HG03280 (cell line): Measurements from ENCODE around the gene CLTC.
"Not testable (repeated sequence)": the region's sequence is repeated elsewhere in the genome, so short reads cannot be mapped to it uniquely, and the experiment has no call there.

Experiments used
- ATAC-seq: cut with Tn5 transposase; IDR thresholded peaks from one replicate; pipeline ENCODE4 v1.9.1; 2021; ENCODE audit warnings: mild to moderate bottlenecking, moderate library complexity; ENCODE audit not compliant: unreplicated experiment

The CLTC gene

DNA sequence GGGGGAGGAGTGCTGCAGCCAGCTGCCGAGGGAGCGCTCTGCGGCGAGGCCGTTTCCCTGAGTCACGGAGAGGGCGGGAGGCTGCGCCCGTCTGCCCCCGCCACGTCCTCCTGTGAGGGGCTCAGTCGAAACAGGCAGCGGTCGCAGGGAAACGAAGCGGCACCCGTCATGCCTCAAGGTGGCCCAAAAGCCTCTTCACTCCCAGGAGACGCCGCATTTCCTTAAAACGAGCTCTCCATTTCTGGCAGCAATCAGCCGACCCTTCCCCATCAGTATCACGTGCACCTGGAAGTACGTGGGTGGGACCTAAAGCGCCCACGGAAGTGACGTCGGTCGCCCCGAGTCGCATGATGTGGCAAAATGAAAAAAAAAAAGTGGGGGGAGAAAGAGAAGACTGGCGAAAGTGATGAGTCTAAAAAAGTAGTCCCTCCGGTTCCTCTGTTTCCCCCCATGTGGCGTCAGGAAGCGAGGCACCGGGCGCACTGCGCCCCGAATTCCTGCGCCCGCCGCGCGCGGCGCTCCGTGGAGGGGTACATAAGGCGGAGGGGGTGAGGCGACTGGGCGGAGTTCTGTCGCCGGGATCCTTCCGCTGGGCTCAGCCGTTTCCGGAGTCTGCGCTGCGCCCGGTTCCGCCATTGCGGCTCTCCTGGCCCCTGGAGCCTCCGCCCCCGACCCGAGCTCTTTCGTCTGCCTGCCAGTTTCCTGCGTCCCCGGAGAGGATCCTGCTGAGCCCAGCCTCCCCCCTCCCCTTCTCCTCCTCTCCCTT, at the start of gene CLTC:
CLTC (plus strand) TSS at position 598 of the 766 bp plus-strand sequence. CDS start 237 bp downstream, outside the sequence.
- ATAC-seq = peak; percentile 79

DNA sequence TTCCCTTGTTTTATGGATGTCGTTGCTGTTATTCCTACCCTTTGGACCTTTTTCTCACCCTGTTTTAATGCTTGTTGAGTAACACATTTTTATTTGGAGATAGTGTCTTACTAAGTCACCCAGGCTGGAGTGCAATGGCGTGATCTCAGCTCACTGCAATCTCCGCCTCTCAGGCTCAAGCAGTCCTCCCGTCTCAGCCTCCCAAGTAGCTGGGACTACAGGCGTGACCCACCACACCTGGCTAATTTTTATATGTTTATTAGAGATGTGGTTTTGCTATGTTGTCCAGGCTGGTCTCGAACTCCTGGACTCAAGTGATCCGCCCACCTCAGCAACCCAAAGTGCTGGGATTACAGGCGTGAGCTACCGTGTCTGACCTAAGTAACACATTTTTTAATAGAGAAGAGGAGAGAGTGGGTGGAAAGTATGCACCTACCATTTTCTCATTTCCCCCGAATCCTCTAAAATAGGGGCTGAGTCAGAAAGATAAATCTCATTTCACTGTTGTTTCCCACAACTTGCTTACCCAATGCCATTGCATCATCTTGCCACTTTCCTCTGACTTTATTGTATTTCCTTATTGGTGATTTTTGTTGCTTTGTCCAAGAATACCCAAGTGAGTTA, 47.3 kb upstream of the CLTC start:
- ATAC-seq = no peak

DNA sequence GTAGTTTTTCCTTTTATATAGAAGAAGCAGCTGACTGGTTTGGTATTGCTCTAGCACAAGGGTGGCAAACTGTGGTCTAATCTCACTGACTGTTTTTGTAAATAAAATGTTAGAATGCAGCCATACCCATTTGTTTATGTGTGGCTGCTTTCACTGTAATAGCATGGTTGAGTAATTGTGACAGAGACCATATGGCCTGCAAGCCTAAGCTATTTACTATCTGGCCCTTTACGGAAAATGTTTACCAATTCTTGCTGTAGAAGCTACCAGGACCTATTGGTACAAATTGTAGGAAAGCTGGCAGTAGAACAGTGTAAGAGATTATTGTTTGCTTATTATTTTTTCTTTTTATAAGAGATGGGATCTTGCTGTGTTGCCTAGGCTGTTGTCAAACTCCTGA, 35.5 kb upstream of the CLTC start:
- ATAC-seq = not testable (repeated sequence)

DNA sequence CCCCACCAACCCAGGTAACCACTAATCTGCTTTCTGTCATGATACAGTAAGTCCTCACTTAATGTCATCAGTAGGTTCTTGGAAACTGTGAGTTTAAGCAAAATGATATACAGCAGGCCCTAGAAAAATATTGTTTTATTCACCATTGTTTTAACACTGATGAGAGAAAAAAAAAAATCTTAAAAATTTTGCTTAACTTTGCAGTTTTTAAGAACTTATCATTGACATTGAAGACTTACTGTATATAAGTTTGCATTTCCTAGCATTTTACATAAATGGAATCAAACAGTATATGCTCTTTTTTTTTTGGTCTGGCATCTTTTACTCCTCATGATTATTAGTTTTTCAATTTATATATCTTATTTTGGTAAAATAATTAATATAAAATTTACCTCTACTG, 19.5 kb upstream of the CLTC start:
- ATAC-seq = no peak

DNA sequence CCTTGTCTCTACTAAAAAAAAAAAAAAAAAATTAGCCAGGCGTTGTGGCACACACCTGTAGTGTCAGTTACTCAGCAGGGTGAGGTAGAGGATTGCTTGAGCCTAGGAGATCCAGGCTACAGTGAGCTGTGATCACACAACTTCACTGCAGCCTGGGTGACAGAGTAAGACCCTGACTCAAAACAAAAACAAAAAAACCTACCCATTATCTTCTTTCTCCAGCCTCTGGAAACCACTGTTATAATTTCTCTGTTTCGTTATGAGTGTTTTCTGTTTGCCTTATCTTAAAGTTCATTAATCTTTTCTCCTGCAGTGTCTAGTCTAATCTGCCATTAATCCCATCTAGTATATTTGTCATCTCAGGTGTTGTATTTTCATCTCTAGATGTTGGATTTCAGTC, 18.6 kb upstream of the CLTC start:
- peak; percentile 62 for ATAC-seq

DNA sequence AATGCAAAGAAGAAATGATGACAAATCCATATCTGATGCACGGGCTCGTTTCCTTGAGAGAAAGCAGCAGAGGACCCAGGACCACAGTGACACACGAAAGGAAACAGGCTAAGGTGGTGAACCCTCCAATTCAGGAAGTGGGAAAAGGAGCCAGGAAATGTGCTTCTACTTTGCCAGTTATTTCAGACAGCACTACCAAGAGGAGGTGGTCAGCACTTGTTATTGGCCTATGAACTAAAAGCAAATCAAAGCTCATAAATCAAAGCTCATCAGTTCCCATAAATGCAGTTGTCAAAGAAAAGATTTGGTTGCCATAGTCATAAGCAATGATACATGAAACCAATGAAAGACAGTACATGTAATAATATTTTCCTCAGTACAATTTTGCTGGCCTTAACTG, 12.6 kb upstream of the CLTC start:
- no peak for ATAC-seq

DNA sequence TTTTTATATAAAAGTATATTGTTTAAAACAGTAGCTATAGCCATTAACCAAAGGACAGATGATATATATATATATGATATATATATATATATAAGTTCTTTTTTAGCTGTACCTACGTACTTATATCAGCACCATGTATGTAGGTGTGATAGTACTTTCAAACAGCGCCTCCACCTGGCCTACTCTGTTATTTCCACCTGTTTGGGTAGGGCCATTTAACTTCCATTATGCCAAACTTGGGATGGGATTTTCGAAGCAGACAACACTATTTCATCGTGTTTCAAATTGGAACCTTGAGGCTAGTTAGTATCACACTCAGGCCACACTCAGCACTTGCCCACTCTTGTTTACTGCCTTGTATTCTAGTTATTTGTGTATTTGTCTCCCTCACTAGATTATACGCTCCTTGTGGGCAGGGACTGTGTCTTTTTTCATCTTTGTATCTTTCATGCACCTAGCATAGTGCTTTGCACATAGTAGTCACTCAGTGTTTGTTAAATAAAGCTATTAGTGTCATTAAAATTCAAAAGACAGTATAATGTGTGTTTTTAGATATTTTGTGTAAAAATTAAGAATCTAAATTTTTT, 11.8 kb upstream of the CLTC start:
- no peak for ATAC-seq

DNA sequence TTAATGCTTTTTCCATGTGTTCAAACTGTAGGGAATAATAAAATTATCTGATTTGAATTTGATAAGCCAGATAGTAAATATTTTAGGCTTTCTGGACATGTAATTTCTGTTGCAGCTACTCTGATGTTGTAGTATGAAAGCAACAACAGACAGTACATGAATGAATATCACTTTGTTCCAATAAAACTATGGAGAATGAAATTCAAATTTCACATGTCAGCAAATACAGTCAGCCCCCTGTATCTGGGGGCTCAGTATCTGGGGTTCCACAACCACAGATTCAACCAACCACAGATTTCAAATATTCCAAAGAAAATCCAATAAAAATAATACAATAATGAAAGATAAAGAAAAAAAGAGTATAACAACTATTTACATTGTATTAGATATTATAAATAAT, 8.2 kb upstream of the CLTC start:
- ATAC-seq = no peak

DNA sequence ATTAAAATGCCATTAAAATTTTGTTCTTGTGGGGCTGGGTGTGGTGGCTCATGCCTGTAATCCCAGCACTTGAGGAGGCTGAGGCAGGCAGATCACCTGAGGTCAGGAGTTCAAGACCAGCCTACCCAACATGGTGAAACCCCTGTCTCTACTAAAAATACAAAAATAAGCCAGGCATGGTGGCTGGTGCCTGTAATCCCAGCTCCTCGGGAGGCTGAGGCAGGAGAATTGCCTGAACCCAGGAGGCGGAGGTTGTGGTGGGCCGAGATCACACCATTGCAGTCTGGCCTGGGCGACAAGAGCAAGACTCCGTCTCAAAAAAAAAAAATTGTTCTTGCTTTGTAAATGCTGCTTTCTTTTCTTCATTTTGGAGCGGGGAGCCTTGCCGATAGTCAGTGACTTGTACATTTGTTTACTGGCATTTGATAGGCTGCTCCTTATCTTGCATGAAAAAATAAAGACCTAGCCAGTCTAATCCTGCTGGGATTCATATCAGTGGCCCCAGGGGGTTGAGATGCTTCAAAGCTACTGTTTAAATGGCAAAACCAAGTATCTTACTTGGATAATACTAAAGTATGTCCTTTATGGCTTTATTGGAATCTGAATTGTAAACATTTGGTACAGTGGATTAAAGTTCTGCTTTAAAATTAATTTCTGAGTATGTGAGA, 3.3 kb upstream of the CLTC start:
- ATAC-seq = no peak

DNA sequence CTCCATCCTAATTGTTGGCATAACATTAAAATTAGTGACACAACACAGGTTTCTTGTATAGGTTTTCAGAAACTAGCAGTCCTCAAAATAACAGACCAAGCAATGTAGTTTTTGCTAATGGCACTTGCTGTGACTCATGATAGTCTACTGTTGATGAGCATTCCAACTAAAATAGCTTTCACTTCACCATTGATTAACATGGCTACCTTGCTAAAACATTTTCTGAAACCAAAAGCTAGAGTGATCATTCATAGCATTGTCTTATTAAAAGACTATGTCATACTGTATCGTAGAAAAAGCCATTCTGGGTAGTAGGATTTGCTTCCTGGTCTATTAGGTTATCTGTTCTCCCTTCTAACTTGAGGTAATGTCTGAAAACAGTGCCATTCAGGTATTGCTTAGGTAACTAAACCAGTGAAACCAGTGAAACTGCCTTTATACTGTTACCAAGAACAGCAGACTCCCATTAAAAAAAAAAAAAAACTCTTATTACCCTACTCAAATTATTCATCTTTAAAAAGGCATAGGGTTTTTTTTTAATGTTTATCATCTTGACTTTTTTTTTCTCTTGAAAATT, 2.5 kb upstream of the CLTC start:
- ATAC-seq = no peak

DNA sequence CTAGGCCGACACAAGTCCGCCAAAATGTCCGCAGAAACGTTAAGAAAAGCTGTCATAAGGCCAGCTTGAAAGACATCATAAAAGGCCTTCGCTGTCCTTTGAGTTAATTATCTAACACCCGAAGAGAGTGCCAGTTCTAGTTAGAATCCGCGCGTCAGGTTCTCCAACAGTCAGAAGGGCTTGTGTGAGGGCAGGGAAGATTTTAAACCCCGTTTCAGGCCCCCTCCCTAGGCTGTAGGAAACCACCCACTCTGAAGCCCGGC, 729 bp upstream of the CLTC start:
- ATAC-seq = no peak

DNA sequence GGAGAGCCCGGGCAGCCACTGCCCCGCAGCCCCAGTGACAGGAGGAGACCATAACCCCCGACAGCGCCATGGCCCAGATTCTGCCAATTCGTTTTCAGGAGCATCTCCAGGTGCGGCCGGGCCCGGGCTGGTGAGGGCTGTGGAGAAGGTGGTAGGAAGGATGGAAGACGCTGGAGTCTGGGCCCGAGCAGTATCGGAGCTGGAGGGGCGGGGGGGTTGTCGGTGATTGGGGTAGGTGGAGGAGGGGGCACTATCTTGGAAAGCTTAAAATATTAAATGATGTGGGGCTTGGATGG, 317 bp downstream of the CLTC start:
- no peak for ATAC-seq

DNA sequence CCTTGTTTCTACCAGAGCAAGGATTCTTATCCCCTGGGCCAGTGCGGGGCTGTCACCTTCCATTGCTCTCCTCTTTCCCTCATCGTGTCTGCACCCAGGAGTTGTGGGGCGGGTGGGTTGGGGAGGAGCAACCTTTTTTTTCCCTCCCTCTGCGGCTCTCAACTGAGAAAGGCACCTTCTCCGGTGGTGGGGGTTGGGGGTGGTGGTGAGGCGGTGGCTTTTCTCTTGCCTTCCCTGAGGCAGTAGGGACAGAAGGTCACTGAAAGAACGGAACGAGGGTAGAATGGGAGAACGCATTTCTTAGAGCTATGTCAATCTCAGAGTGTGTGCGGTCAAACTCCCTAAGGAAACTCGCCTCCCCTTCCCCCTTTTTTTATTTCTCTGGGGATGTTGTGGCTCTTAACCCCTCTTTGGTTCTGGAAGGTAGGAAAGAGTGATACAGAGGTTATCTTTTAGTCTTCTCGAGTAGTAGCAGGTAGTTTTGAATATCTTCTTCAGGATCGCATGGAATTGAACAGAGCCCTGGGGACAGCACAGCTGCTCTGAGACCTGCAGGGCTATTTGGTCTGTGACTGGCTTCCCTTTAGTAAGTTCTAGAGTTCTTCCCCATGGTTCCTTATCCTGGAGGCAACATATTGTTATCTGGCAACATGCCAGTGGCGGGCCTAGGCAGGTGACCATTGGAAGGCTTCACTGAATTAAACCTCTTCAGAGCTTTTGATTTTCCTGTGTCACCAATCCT, 994 bp downstream of the CLTC start:
- no peak for ATAC-seq

DNA sequence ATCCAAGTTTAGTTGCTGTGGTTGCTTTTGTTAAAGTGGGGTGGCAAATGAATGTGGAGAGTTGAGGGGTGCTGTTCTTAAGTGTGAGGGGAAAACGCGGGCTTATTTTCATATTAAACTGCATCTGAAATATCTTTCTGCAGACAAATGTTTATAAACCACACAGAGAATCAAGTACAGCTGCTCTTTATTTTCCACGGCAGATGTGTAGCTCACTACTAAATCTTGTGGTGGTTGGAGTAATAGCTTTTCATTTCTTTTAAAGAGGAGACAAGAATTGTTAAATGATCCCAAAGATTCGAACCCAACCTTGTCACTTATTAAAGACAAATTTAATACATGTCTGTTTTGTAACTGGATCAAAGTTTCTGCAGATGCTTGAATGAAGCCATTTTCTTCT, 2.1 kb downstream of the CLTC start:
- no peak for ATAC-seq

DNA sequence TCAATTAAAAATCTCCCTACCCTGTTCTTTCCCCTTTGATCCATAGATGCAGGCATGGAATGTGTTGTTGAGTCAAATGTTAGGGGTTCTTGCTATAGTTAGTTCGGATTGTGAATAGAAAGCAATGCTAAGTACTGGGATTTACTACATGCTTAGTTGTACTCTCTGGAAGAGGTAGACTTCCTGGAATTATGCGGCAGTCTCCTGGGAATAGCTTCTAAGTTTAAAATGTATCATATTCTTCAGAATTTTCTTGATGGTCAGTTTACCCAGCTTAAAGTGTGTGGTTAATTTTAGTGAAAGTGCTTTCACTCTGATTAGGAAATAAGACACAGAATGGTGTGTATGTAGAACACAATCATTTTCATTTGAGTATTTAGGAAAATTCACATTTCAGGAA, 3.5 kb downstream of the CLTC start:
- no peak for ATAC-seq

DNA sequence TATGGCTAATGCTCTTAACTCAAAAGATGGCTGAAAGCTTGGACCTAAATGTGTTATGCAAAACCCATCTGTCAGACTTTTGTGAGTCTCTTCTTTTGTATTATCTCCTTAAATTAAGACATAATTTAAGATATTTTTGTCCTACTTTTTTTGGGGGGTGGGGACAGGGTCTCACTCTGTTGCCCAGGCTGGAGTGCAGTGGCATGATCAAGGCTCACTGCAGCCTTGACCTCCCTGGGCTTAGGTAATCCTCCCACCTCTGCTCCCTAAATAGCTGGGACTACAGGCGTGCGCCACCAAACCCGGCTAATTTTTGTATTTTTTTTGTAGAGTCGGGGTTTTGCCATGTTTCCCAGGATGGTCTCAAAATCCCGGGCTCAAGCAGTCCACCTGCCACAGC, 7.1 kb downstream of the CLTC start:
- ATAC-seq = no peak

DNA sequence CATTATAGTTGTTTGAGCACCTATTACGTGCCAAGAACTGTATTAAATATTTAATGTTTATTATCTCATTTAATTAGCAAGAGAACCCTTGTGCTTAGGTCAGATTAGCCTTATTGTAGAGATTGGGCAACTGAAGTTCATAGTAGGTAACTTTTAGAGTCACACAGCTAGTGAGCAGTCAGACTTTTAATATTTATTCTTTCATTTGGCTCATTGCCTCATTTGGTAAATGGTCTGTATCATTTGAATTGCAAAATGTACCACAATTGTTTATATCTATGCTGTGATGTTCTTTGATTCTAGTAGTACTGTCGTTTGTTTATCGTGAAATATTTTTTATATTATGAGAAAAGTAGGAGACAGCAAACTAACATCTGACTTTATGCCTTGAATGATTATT, 7.6 kb downstream of the CLTC start:
- ATAC-seq = no peak

DNA sequence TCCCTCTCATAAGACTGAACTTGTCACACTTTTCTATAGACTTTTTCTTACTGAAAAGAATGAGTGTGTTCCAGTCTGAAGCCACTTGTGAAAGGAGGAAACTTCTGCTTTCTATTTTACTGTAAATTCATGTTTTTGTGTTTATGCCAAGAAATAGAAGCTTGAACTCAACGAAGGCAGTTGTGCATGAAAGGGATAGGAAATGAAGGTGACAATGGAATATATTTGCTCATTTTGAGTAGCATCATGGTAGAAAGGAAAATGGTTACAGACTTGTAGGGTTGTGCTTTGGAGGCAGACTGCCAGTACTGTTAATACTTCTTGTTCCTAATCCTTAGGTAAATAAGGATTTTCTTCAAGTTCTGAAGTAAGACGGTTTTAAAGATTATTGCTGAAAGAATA, 8.1 kb downstream of the CLTC start:
- ATAC-seq = no peak

DNA sequence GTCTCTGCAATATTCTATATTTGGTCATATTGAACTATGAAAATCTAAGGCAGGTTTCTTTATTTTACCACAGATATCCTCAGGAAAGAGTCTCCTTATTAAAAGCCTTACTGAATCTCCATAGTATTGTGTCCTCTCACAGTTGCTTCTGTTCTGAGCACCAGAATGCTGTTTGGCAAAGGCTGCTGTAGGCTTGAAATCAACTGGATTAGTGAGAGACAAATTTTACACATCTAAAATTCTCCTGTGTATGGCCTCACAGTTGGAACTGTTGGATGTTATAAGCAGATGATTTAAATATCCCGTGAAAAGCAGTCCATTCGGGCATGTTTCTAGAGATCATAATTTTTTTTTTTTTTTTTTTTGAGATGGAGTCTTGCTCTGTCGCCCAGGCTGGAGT, 9.5 kb downstream of the CLTC start:
- ATAC-seq = no peak

DNA sequence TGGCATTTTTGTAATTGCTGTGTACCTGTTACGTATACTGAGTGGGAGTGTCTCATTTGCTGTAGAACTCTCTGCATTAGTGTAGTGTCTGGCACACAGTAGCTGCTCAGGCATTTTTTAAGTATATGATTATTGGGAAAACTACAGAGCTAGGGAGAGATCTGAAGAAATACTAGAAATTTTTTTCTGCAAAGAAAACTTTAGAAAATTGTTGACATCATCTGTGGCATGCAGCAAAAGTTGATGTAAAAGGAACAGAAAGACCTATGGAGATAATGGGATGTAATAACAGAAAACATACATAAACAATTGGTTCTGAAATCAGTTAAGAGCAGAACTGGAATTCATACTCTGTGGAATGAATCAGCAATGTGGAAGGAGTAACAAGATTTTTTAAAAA, 11.6 kb downstream of the CLTC start:
- no peak for ATAC-seq

DNA sequence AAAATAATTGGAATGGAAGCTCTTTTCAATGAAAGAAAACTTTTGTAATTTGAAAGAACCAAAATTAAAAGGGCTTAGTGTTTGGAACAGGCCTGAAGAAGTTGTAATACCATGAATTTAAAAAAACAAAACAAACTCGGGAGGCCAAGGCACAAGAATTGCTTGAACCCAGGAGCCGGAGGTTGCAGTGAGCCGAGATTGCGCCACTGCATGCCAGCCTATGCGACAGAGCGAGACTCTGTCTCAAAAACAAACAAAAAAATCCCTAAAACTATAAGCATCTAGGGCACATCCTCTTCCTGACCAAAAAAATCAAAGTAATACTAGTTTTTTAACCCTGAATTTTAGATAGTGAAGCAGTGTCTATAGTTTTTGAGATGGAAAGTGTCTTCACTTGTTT, 12.7 kb downstream of the CLTC start:
- no peak for ATAC-seq
